ENCODE data around the gene EFCAB9. TPM values are rescaled to one million over a fixed set of nuclear protein-coding genes. Genes with fewer than 3 reads are reported as not detected.

EFCAB9 gene
- not detected for total RNA-seq

GRCh38 chr5:172193872-172194271 lies at the start of gene EFCAB9:
TSS of gene EFCAB9 (plus strand) at chr5:172194172. CDS start at chr5:172194173, 1 bp downstream.
- H3K36me3 ChIP-seq = no peaks in the 10 kb centered on the region
- H3K27ac ChIP-seq = no peak within 1 kb of the TSS
- no peaks in the 10 kb centered on the region for H3K9me3 ChIP-seq
- H3K27me3 ChIP-seq = no peaks in the 10 kb centered on the region
- H3K4me3 ChIP-seq (replicated peaks in 1 of 3) = no peak within 1 kb of the TSS
- TF ChIP-seq POLR2A (IDR thresholded peaks at IDR 0.05) = no peak
- no peak for TF ChIP-seq CTCF (IDR thresholded peaks at IDR 0.05)
- 85 to 90% methylated on average over 6 of the region's 6 CpGs for WGBS, 2 donors
- intact Hi-C loops (cut with DNase I) = no loop called here
- no peaks in the 10 kb centered on the region for H3K4me1 ChIP-seq
- DNase-seq = no peak

GRCh38 chr5:172144291-172144815 lies 49.6 kb upstream of the EFCAB9 start:
- DNase-seq = no peak
- intact Hi-C loops (cut with DNase I) = no loop called here
- no peaks in the 10 kb centered on the region for H3K4me1 ChIP-seq
- WGBS, 2 donors = 82 to 85% methylated on average over 6 to 10 of the region's 10 CpGs
- TF ChIP-seq CTCF (IDR thresholded peaks at IDR 0.05) (no peak), POLR2A (IDR thresholded peaks at IDR 0.05) (no peak)
- H3K9me3 ChIP-seq = no peaks in the 10 kb centered on the region
- no peaks in the 10 kb centered on the region for H3K36me3 ChIP-seq
- no peak overlapping the region for H3K27ac ChIP-seq
- H3K4me3 ChIP-seq (replicated peaks in 1 of 3) = no peak overlapping the region
- H3K27me3 ChIP-seq = no peaks in the 10 kb centered on the region

- DNase-seq = no peak
- no peaks in the 10 kb centered on the region for H3K36me3 ChIP-seq
- no peak overlapping the region for H3K27ac ChIP-seq
- no peak overlapping the region for H3K4me3 ChIP-seq (replicated peaks in 1 of 3)
- intact Hi-C loops (cut with DNase I) = no loop called here
- no peaks in the 10 kb centered on the region for H3K9me3 ChIP-seq
- 91 to 94% methylated on average over 13 to 15 of the region's 15 CpGs for WGBS, 2 donors
- no peaks in the 10 kb centered on the region for H3K27me3 ChIP-seq
- no peaks in the 10 kb centered on the region for H3K4me1 ChIP-seq
- TF ChIP-seq CTCF (IDR thresholded peaks at IDR 0.05) = no peak
- no peak for TF ChIP-seq POLR2A (IDR thresholded peaks at IDR 0.05)
Observed at GRCh38 chr5:172144931-172145869, 48.8 kb upstream of the EFCAB9 start.

GRCh38 chr5:172145870-172146747 lies 47.9 kb upstream of the EFCAB9 start:
- WGBS, 2 donors = 89 to 93% methylated on average over 19 to 21 of the region's 21 CpGs
- DNase-seq = no peak
- no peaks in the 10 kb centered on the region for H3K9me3 ChIP-seq
- intact Hi-C loops (cut with DNase I) = no loop called here
- H3K4me3 ChIP-seq (replicated peaks in 1 of 3) = no peak overlapping the region
- H3K27me3 ChIP-seq = no peaks in the 10 kb centered on the region
- H3K27ac ChIP-seq = no peak overlapping the region
- no peaks in the 10 kb centered on the region for H3K4me1 ChIP-seq
- no peaks in the 10 kb centered on the region for H3K36me3 ChIP-seq
- TF ChIP-seq CTCF (IDR thresholded peaks at IDR 0.05) = no peak
- no peak for TF ChIP-seq POLR2A (IDR thresholded peaks at IDR 0.05)

Measured in thyroid gland (tissue), 4 donors.